Mammary microvascular endothelial cell (primary cell): Measurements from ENCODE around the gene DERA. TPM values are rescaled to one million over a fixed set of nuclear protein-coding genes. Genes with fewer than 3 reads are reported as not detected.

Source experiments
- total RNA-seq: library from RNA; depleted of rRNA; stranded (reverse); fragments of >200 nt; gene quantifications from 2 replicates; pipeline ENCODE4 v1.2.3, GENCODE V29; 2015

The DERA gene
- total RNA-seq, result 59.3 and 70.7 TPM in 2 replicates

GRCh38 chr12:15910864-15911721, at the start of gene DERA:
Gene DERA, plus strand, starts transcription at chr12:15911332. Its CDS starts 52 bp downstream, at chr12:15911384.

GRCh38 chr12:15882118-15882971, 28.8 kb upstream of the DERA start, which contains the start of gene STRAP:
Gene STRAP, plus strand, starts transcription at chr12:15882387. Its CDS starts 321 bp downstream, at chr12:15882708.

Other genes with a start within 250 kb of the DERA start
- gene EPS8, start 121.9 kb upstream of the DERA start, total RNA-seq, result 6.3 and 7.9 TPM in 2 replicates
- gene STRAP, start 28.9 kb upstream of the DERA start, total RNA-seq, result 120 and 126 TPM in 2 replicates